Left hindlimb (tissue), 1 donor: Measurements from ENCODE around the gene DSG2.

ENCODE experiments used
- DNase-seq: peaks from one replicate; pipeline ENCODE4 v3.0.0-alpha.2; 2018

Gene DSG2

GRCh38 chr18:31558567-31558966, 60.6 kb downstream of the DSG2 start:
- no peak for DNase-seq

GRCh38 chr18:31562726-31563125, 64.7 kb downstream of the DSG2 start:
- no peak for DNase-seq

DNA sequence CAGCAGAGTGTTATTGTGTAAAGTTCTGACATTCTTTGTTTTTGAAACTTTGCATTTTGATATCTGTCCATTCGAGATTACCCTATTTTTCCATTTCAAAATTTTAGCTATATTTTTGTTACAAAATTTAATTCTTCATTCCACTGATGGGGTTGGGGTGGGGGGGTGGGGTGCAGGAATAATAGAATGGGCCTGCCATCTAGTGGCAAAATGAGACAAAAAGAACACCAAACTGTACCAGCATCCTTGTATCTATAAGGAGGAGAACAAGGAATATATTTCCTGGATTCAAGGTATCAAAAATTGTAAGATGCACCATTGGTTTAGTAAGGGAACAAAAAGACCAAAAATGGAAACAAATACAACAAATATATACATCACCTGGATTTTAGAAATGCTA, 65.8 kb downstream of the DSG2 start:
- no peak for DNase-seq

GRCh38 chr18:31565345-31565744, 67.4 kb downstream of the DSG2 start:
- DNase-seq: no peak

DNA sequence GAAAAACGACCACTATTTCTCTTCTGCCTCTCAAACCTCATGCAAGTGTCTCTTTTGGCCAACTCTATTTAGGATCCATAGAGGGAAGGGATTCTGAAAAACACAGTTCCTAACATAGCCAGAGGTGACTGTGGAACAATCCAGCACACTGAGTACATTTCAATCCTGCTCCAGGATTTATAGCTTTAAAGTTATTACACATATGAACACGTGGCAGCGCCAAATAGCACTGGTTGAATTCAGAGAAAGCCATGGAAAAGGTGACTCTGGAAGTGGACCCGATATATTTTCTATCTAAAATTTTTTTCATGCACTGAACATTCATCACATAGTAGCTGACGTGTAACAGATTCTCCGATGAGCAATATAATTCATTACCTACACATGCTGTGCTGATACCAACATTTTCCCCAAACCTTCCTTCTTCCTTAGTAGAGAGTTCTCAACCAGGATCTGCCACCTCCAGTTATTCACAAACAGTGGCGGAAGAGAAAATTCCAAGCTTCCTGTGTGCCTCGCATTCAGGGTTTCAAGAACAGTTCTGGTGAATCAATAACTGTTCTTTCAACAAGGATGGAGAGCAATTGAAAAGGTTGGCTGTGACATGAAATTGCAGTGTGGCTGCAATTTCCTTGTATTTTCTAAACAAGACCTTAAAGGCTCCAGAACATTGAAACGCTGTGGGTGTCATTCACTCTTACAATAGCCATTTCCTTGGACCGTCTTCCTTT, 68.0 kb downstream of the DSG2 start:
- no peak for DNase-seq

DNA sequence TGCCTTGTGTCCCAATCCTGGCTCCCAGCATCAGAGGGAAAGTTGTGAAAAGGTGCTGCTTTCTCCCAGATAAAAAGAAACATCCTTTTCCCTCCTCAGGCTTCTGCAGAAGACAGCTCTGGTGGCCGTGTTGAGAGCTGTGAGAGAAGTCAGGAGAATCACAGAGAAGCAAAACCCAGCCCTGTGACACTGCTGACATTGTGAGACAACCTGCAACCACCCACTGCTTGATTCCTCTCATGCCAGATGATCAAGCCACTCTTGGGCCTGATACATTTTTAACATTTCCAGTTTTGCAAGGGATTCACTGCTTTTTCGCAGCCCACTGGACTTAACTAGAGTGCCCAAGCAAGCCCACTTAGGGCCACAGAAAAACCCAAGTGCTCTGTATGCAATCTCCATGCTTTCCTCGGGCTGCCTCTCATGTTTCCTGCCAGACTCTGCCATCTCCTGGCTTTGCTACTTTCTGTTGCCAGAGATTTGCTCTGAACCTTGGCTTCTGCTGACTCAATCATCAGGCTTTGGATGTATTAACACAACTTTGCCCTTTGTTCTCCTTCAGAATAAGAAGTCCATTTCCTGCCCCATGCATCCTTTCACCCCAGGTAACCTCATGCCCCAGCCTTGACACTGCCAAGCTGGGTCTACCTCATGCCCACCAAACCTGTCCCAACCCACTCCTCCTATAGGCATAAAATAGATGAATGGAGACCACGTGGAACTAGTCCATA, 68.8 kb downstream of the DSG2 start:
- DNase-seq: no peak

- DNase-seq: no peak
Measured at GRCh38 chr18:31572368-31572767, 74.4 kb downstream of the DSG2 start.

- no peak for DNase-seq
Measured at GRCh38 chr18:31573051-31573450, 75.1 kb downstream of the DSG2 start.

DNA sequence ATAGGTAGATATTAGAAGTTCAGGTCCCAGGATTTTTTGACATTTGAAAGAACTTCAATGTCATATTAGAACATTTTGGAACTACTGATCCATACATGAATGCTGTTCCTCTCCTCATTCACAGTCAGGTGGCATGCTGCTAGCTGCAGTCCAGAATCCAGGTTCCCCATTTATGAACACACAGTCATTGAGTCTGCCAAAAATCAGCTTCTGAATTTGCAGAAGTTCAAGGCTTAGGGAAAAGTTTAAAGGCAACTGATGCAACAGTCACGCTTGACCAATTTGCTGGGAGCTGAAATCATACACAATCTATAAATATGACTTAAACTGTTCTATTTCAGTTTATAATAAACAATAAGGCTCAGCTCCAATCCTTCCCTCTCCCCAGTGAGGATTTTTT, 76.4 kb downstream of the DSG2 start:
- DNase-seq: no peak

DNA sequence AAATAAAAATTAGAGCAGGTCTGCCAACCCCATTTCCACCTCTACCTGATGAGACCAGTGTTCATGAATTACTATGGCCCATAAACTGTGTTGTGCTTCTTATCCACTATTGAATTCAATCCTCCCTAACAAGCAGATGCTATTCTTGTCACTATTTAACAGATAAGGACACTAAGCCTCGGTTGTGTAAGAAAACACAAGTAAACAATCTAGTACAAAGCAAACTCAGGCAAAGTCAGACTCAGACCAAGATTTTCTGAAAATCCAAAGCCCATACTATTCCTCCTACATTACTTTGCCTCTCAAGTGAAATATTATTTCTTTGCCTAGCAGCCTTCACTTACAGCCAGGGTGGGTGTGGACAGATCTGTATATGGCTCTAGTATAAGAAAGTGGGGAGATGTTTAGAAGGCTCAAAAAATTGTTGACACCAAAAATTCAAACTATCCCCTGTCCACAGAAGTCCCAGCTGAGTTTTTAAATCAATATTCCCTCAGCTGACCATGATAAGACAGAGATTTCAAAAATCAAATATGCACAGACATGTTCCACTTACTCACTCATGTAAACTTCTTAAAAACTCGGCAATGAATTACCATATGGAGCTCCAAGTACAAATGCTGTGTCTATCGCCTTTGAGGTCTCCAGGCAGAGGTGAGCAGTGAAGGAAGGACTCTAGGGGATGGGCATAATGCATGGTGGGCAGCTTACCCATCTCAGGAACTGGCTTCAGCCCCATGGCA, 77.7 kb downstream of the DSG2 start:
- DNase-seq: no peak

DNA sequence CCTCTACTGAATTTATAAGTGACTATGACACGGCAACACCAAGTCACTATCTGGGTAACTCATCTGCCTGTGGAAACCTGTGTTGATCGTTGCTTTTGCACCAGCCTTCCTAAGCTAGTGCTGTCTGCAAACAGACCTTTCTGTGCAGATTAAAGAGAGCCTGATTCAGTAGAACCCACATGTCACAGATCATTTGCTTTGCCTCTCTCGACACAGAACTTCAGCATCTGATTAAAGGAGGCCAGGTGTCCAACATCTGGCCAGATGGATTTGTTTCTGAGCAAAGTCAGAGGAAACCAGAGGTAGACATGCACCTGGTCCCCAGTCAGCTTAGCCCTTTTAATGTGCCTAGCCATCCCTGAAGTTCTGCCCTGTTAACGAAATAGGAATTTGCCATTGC, 78.7 kb downstream of the DSG2 start:
- DNase-seq: no peak

DNA sequence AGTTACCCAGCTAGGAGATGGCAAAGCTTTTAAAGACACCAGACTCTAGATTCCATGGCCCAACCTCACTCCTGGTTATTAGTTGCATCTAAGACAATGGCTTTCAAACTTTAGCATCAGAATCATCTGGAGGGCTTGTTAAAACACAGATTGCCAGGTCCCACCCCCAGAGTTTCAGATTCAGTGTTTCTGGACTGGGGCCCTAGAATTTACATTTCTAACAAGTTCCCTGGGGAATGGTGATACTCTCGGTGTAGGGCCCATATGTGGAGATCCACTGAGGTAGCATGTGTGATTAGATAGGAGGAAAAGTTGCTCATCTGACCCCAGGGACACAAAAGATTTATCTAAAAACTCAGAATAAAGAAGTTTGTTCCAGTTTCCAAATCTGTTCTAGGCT, 79.2 kb downstream of the DSG2 start:
- DNase-seq: no peak

DNA sequence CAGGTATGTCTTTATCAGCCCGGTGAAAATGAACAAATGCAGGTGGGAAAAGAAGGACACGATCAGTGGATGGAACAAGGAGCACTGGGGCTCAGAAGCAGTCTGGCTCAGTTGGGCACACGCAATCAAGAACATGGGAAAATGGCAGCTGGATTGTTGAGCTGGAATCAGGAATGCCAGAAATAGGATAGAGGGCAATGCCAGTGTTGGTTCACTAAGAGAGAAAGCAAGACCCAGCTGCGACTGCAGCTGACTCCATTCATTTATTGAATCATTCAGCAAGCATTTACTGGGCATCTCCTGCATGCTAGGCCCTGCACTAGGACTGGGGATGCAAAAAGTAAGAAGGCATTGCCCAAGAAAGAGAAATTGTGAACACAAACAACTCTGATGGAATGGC, 80.1 kb downstream of the DSG2 start:
- DNase-seq: no peak

DNA sequence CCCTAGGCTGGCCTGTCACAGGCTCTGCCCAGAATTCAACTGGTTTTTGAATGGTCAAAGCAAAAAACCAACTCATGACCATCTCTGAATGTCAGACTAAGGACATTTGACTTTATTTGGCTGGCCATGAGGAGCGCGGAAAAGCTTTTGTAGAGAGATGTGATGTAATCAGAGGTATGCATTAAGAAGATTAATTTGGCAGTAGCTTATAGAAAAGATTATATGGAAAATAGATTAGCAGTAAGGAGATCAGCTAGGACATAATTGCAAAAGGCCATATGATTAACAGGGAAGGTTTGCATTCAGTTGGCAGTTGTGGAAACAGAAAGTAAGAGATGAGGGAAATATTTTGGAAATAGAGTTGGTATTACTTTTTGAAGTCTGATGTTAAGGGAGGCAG, 81.4 kb downstream of the DSG2 start:
- DNase-seq: no peak

GRCh38 chr18:31581498-31582197, 83.7 kb downstream of the DSG2 start:
- DNase-seq: no peak

DNA sequence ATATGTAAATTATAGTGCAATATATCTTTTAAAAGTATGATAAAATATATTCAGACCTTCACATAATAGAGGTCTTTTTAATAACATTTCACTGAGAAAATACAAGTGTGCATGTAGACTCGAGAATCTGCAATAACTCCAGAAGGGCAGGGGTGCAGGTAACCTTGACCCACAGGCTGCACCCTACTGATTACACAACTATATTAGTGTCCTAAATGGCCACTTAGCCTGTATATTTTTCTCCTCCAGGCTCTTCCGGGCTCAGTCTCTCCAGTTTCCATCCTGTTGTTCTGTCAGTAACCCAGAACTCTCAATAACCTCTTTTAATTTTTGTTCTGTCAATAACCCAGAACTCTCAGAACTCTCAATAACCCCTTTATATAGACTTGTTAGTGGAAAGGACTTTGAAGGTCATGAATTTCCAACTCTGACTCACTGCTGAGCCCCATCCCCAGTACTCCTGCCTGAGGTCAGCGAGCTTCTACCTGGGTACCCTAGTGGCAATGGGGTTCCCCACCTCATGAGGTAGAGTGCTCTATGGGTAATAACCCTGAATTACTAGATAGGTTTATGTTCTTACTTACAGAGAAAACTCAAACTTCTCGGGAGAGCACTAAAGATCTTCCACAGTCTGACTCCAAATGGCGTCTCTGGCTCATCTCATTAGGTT, 85.3 kb downstream of the DSG2 start:
- DNase-seq: no peak

DNA sequence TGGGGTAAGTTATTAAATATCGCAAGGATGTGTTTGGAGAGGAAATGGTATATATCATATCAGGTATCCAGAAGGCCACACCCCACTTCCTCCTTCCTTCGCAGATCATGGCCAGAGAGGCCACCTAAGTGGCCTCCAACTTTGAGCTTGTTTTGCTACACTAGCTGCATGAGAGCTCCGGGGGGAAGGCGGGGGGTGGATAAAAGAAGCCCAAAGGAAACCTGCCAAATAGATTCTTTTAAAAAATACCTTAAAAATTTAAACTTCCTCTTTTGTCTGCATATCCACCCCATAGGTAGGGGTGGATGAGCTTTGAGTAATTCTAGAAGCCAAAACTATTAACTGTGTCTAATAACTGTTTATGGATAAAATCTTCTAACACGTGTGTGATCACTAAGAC, 88.0 kb downstream of the DSG2 start:
- DNase-seq: no peak

DNA sequence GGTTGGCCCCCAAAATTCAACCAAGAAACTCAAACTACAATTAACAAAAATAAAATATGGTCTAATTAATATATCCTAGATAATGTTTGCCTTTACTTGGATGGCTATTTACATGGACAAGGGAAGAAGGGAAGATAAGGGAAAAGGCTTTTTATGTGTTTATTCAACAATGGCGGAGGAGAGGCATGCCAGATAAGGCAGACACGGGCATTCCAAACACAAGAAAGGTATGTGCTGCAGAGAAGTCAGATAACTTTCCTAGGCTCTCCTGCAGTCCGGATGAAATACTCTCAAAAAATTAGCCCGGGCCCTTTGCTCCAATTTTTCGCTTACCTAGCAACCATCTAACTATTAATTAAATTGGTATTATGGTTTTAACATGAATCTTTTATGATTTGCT, 88.6 kb downstream of the DSG2 start:
- no peak for DNase-seq

- DNase-seq: no peak
Measured at GRCh38 chr18:31587529-31587928, 89.6 kb downstream of the DSG2 start.

GRCh38 chr18:31590570-31590969, 92.6 kb downstream of the DSG2 start:
- DNase-seq: no peak

- DNase-seq: no peak
Measured at GRCh38 chr18:31591113-31591512, 93.1 kb downstream of the DSG2 start.

DNA sequence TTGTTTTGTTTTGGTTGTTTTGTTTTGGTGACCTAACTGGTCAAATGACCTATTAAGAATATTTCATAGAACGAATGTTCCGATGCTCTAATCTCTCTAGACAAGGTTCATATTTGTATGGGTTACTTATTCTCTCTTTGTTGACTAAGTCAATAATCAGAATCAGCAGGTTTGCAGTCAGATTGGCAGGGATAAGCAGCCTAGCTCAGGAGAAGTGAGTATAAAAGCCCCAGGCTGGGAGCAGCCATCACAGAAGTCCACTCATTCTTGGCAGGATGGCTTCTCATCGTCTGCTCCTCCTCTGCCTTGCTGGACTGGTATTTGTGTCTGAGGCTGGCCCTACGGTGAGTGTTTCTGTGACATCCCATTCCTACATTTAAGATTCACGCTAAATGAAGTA, 93.7 kb downstream of the DSG2 start, which contains the start of gene TTR:
TTR (plus strand) TSS at position 250 of the 400 bp plus-strand sequence; CDS start at position 276, 26 bp downstream.
- no peak for DNase-seq
